C4-2B (cell line): Measurements from ENCODE around the gene JMJD4.

Experiments used
- H3K27ac ChIP-seq: fragments of 450-650 bp; 2 replicates; pipeline ENCODE4 v1.5.1; 2017
- ZFX ChIP-seq: fragments of 450-650 bp; IDR thresholded peaks from 2 replicates; pipeline ENCODE4 v1.6.1; 2017
- TF ChIP-seq, protein P1 (sequence below): fragments of 450-650 bp; conservative IDR thresholded peaks from 2 replicates; pipeline ENCODE4 v1.5.1; 2017; ENCODE audit warnings: mild to moderate bottlenecking

Gene JMJD4

DNA sequence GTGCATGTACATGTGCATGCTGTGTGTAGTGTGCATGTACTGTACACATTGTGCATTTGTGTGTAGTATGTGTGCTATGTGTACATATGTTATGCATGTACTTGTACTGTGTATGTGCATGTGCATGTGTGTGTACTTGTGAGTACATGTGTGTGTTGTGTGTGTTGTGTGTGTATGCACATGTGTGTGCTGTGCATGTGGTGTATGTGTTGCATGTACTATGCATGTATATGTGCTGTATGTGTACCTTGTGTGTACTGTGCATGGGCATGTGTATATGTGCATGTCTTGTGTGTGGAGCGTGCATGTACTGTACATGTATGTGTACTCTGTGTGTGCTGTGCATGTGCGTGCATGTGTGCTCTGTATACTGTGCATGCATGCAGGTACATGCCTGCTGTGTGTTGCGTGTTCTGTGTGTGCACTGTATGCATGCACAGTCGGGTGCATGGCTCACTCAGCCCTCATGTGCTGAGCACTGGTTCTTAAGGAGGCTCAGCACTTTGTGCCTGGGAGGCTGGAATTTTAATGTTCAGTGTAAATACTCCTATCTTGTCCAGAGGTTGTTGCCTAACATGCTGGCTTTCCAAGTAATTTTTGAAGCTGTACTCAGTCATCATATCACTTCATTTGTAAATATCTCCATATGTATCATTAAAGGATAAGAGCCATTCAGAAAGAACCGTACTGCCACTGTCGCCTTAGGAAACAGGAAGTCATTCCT, 32.5 kb upstream of the JMJD4 start:
- H3K27ac ChIP-seq, result no peak overlapping the region

DNA sequence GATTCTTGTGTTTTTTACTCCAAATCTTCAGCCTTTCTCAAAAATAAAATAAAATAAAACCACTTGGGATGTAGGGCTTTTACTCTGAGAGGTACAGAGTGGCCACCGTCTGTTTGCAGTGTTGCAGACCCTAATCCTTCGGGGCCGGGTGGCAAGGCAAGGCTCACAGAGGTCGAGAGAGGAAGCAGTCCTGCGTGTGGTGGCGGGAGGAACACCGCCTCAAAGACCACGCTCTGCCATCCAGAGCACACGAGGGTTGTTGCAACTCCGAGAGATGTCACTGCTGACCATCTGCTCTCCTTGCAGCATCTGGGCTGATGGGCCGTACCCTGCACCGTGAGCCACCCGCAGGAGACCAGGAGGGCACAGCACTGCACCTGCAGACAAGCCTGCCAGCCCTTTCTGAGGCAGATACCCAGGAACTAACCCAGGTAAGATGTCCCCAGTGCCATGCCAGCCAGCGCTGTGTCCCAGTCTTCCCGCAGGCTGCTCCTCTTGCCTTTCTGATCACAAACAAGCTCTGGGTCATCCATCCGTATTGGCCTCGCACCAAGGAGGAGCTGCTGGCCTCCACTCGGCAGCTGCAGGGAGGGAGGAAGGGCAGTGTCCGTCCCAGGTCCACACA, 31.7 kb upstream of the JMJD4 start:
- TF ChIP-seq, protein P1, sequence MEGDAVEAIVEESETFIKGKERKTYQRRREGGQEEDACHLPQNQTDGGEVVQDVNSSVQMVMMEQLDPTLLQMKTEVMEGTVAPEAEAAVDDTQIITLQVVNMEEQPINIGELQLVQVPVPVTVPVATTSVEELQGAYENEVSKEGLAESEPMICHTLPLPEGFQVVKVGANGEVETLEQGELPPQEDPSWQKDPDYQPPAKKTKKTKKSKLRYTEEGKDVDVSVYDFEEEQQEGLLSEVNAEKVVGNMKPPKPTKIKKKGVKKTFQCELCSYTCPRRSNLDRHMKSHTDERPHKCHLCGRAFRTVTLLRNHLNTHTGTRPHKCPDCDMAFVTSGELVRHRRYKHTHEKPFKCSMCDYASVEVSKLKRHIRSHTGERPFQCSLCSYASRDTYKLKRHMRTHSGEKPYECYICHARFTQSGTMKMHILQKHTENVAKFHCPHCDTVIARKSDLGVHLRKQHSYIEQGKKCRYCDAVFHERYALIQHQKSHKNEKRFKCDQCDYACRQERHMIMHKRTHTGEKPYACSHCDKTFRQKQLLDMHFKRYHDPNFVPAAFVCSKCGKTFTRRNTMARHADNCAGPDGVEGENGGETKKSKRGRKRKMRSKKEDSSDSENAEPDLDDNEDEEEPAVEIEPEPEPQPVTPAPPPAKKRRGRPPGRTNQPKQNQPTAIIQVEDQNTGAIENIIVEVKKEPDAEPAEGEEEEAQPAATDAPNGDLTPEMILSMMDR, result no peak
- no peak for TF ChIP-seq ZFX
- no peak overlapping the region for H3K27ac ChIP-seq

More for the DNA sequence above, 32.5 kb upstream of the JMJD4 start:
- TF ChIP-seq, protein P1, result no peak
- TF ChIP-seq ZFX, result no peak

DNA sequence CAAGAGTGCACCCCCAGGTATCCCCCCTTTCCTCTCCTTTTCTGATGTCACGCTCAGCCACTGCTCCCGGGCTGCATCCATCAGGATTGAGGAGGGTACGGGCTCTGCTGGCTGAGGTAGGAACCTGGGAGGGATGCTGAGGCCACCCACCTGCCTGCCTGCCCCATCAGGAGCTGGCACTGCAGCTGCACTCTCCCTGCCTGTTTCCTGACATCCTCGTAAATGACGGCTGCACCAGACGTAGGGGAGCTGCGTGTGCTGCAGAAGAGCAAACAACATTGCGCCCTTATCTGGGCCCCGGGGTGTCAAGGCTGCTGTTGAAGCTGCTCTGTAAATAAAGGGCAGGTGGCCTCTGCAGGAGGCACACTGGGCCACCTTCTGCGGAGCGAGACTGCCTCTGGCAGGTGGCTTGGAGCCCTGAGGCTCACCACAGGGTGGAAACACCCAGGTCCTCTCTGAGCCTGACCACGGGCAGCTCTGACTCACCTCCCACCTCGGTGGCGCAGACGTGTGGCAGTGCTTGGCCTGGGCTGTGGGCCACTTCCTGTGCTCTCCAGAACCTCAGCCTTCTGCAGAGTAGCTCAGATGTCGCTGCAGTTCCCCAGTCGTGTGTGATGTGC, 31.0 kb upstream of the JMJD4 start:
- no peak for TF ChIP-seq ZFX
- TF ChIP-seq, protein P1, result no peak
- no peak overlapping the region for H3K27ac ChIP-seq

DNA sequence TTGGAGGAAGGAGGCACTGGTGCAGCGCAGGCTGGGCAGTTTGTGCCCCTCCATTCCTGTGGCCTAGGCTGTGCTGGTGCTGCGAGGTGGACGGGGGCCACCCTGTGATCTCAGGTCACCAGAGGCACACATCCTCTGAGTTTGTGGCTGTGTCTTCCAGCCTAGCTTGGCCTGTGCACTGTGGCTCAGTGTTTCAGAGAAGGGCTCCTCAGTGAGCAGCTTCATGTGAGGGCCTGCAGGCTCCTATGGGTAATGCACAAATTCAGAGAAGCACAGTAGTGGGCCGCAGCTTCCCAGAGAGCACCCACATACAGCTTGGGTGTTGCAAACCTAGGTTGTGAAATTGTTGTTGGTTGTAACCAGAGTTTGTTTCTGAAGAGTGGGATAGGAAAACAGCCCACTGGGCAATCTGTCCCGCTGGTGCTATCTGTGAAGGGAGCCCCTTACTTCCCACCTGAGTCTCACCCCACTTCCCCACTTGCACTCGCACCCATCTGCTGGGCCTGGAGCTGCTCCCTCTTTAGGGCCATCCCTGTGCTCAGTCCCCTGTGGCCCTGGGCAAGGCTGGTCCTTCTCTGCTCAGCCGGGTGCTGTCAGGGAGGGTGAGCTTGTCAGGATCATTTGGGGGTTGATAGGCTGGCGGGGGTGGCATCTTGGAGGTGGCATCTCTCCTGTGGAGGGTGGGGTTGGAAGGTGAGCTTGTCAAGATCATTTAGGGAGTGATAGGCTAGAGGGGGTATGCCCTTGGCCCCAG, 30.3 kb upstream of the JMJD4 start:
- no peak overlapping the region for H3K27ac ChIP-seq
- TF ChIP-seq, protein P1, result no peak
- TF ChIP-seq ZFX, result no peak

DNA sequence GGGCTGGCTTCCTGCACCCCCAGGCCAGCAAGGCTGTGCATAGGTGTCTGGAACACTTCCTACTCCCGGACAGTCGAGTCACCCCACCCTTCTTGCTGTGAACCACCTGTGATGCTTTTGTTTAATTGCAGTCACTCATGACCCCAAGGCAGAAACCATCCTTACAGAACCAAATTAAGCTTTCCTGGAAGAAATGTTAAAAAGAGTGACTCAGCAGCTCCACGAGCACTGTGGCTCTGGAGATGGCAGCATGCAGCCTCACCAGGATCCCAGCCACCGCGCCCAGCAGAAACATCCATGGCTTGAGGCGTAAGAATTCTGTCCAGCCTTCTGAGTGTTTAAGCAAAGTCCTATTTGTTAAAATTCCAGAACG, 28.9 kb upstream of the JMJD4 start:
- H3K27ac ChIP-seq, result no peak overlapping the region
- TF ChIP-seq ZFX, result no peak
- TF ChIP-seq, protein P1, result no peak

DNA sequence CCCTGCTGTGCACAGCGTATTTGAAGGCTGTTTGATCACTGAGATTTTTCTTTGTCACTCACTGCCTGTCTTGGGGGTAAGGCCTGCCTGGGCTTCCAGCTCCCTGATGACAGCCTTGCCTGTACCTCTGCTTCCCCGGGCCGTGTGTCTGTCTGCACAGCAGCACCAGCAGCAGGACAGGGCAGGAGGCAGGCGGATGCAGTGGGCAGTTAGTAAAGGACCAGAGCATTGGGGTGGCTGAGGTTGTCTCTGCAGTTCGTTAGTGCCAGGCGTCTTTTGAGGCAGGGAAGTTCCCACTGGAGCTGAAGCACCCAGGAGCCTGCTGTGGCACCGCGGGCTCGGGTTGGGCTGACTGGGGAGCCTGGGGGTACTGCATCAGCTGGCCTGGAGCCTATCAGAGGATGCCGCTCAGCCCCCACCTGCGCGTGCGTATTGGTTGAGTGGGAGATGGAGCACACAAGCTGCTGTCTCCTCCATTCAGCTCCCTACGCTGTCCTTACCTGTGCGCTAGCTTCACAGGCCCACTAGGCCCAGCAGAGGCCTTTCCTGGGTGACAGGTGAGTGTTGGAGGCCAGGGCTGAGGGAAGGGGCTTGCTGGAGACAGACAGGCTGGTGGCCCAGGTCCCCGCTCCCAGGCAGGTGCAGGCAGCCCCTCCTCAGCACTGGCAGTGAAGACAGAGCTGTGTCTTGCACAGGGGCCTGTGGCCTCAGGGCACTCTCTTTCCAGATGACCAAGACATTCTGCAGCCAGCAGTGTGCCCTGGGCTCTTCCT, 28.3 kb upstream of the JMJD4 start:
- no peak overlapping the region for H3K27ac ChIP-seq
- TF ChIP-seq, protein P1, result no peak
- TF ChIP-seq ZFX, result no peak
